Esophagus muscularis mucosa (tissue), 4 donors: ENCODE results near the gene GBX2.

Source experiments
- CTCF ChIP-seq, 3 experiments: fragments of 200-600 bp in 2 of 3; fragments of 450-650 bp in 1 of 3; sonication (generic) in 2 of 3; IDR thresholded peaks; one replicate each; pipeline ENCODE4 v1.5.1; 2017 to 2019; ENCODE audit warnings: antibody characterized with exemption in 3 of 3, mild to moderate bottlenecking in 2 of 3, moderate library complexity in 1 of 3
- EP300 ChIP-seq: sonication (generic); formaldehyde crosslinking; IDR thresholded peaks from one replicate; pipeline ENCODE4 v1.6.1; 2017; ENCODE audit warnings: antibody characterized with exemption
- POLR2A ChIP-seq: fragments of 450-650 bp; IDR thresholded peaks from one replicate; pipeline ENCODE4 v1.6.1; 2017; ENCODE audit warnings: antibody characterized with exemption, moderate library complexity, mild to moderate bottlenecking, low read depth
- POLR2AphosphoS5 ChIP-seq, 2 donors: sonication (generic); formaldehyde crosslinking; IDR thresholded peaks; one replicate each; pipeline ENCODE4 v1.6.1; 2017; ENCODE audit warnings: antibody characterized with exemption in 2 of 2

DNA sequence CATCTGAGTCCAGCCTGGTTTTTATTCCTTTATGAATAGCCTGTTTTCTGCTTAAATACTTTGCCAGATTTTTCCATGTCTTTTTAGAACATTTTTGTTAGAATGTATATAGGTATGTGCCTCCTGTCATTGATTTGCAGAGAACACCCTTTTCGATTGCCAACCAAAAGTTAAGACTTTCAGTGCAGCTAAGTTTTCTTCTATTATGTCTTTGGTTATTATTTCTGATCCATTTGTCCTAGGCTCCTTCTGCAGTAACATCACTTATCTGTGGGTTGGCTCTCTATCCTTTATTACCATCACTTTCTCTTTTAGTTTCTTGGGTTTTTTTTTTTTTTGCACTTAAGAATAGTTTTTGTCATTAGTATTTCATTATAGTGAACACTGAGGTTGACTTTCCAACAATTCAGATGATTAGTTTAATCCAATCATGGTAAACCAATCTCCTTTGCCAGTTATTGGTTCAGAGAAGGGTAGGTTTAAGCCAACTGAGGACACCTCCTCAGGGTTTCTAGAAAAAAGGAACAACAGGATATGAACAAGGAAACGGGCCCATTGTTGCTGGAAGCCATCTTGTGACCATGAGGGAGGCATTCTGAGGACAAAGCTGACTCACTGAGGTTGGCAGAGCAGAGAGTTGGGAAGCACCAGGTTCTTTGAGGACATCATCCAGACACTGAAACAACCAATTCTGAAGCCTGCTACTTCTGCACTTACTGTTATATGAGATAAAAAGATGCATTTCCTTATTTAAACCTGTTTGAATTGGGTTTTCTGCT is 37.9 kb upstream of the GBX2 start:
- TF ChIP-seq CTCF (IDR thresholded peaks at IDR 0.05) (no peak), POLR2AphosphoS5 (IDR thresholded peaks at IDR 0.05) (no peak), EP300 (no peak), POLR2A (no peak)
